HPDE6-E6E7 (cell line): ENCODE results near the gene HNRNPU.
"Not testable (repeated sequence)": the region's sequence is repeated elsewhere in the genome, so short reads cannot be mapped to it uniquely, and the experiment has no call there.

Source experiments
- DNase-seq: peaks from one replicate; pipeline ENCODE4 v3.0.0; 2011; ENCODE audit warnings: missing footprints; ENCODE audit errors: extremely low spot score

HNRNPU gene

DNA sequence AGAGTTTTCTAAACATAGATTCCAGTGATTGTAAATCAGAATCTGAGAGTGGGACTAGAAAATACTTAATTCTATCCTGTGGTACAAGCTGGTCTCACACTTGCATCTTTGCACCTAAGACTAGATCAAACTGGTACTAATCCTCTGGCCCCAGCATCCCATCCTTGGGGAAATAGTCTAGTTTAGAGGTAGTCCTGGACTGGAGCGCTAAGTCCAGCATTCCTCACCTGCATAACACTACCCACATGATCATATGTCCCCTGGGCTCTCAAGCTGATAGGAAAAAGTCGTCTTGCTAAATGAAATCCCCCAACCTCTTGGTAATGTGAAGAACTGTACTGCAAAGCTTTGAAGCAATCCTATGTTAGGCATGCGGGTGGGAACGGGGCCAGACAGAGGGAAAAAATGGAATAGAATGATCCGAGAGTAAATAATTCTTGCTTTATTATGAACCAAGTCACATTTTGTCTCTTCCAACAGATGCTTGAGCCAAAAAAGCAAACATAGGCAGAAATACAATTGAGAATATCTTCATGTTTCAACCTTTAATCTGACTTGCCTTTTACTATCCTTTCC lies 24.0 kb downstream of the HNRNPU start:
- DNase-seq: no peak

DNA sequence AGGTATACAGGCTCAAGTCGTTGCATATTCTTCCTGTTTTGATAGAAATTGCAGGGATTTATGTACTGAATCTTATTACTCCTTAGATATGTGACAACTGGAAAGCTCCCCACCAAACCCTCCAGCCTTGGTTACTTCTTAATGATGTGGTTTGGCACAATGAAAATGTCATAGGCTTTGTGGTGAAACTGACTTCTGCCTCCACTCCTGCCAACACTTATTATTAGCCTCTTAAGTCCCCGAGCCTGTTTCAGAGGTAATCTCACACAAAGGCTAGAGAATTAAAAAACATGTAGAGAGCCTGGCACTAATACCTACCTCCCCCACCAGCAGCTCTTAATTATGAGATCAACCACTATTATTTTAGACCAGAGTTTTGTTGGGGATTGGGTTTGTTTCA lies 24.7 kb downstream of the HNRNPU start:
- no peak for DNase-seq

DNA sequence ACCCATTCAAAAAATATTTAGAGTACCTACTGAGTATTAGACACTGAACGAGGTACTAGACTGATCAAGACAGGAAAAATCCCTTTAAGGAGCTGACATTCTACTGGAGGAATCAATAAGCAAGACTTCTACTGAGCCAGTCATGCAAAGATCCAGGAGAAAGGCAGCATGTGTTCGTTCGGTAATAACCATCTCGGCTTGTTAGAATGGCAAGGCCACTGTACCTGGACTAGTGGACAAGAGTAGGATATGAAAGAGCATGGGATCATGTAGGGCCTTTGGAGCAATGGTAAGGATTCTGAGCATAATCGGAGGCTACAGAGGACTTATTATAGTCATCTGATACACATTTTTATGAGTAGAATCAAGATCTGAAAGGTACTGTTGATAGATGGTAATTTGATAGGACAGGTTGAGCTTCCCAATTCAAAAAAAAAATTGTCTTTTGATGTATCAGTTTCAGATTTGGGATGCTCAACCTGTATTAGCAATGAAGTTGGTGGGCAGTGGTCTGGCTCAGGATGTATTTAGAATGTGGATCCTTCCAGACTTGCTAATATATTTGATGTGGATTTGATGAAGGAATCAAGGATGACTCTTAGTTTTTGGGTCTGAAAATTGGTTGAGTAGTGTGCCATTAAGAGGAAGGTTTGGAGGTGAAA lies 26.6 kb downstream of the HNRNPU start:
- no peak for DNase-seq

DNA sequence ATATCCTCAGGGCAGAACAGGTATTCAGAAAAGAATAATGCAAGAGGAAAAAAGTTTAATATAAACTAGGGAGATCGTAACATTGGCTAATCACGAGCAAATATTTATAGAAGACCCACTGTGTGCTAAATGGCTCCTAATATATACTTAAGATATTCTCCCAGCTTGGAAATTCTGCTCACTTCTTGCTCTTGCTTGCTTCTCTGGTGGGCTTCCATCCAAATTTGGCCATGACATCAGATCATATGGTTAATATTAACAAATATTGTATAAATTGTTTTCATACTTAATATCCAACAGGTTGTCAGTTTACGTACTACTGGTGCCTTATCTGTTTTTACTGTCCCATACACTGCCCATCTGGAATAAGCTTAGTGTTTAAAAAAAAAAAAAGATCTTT lies 27.8 kb downstream of the HNRNPU start:
- no peak for DNase-seq

DNA sequence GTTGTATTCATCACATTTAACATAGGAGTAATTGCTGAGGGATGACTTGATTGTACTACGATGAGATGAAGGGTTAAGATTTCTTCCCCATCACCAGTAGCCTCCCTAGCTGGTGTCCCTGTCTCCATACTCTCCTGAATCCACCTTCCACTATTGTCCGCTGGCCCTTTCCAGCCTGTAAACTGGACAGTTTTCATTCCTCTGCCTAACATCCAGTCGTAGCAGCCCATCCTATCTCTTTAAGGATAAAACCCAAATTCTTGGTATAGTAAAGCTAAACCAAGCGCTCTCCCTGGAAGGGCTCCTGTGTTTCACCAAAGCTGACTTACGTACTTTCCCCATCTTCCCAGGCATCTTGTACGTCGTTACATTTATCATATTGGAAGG lies 28.2 kb downstream of the HNRNPU start:
- peak; percentile 16 for DNase-seq

DNA sequence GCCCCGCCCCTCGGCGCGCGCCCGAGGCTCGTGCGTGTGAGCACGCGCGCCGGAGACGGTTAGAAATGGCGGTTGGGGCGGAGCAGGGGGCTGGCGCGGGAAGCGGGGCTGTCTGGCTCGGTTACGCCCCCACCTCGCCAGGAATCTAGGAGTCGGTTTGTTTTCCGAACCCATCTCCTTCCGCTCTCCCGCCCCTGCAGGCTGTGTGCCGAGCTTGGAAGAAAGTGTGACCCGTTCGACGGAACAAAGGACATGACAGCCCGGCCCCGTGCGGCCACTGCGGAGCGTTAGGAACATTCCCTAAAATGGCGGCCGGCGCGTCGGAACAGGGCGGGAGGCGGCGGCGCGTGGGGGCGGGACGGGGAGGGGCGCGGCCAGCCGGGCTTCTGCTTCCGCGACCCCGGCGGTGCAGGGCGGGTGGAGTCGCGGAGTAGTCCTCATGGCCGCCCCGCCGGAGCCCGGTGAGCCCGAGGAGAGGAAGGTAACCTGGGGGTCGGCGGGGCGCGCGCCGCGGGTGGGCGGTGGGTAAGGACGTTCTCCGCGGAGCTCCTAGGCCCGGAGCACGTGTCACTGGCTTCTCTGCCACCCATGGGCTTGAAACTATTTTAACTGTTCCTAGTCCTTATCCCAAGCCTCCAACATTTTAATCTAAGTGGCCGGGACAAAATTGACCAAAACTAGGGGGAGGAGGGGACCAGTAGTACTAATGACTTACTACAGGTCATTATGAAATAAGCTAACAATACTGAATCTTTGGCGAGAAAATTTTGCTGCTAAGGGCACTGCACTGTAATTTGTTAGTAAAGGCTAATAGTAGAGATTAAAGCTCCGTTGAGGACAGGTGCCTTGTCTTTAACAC lies 28.8 kb downstream of the HNRNPU start, which contains the start of gene COX20:
TSS of gene COX20 (plus strand) at position 383 of the 859 bp plus-strand sequence. CDS start at position 440, 57 bp downstream.
- peak; percentile 41 for DNase-seq

DNA sequence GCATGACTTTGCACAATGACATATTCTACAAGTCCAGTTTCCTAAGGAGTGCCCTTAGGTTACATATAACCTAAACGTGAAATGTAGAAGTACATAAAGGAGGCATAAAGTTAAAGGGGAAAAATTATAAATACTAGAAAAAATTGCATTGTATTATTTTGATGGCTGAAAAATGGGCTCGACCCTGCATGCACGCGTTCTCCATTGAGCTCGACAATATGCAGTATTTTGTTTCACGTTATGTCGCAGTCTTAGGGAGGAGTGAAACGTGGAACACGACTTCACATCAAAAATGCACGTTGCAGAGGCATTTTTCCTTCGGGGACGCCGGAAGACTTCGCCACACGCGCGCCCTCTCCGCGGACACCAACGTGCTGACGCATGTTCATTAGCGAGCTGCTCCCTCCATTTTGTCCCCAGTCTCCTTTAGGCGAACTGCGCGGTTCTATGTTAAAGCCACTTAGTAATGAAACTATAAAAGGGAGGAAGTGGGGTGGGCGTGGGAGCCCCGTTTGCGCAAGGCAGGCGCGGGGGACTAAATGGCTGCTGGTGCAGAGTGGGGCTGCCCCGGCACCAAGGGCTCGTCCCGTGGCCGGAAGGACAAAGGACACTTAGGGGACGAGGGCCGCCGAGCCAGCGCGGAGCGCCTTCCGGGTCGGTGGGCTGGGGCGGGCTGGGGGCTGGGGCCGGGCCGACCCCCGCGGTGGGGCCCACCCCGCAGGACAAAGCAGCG lies 29.6 kb downstream of the HNRNPU start:
- peak; percentile 53 for DNase-seq

DNA sequence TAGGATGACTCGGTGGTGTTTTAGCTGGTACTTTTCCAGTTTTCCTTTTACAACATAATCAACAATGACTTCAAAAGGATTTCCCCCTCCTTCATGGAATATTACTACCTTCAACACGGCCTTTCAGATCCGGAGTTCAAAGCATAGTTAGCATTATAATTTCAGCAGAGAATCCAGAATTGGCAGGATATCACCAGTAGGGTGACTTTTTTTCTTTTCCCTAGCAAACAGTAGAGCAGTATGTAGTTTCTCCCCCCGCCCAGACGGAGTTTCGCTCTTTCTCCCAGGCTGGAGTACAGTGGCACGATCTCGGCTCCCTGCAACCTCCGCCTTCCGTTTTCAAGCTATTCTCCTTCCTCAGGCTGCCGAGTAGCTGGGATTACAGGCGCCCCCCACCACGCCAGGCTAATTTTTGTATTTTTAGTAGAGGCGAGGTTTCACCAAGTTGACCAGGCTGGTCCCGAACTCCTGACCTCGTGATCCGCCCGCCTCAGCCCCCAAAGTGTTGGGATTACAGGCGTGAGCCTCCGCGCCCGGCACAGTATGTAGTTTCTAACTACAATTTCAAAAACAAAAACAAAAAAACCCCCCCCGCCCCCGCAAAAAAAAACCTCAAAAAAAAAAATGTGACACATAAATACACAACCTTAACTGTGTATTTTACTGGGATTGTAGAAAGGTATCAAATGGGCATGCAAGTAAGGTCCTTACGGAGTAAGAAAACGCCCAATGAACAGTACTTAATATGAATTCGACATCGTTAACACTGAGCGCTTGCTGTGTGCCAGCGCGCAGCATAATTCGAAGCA lies 30.4 kb downstream of the HNRNPU start:
- DNase-seq: peak; percentile 22

DNA sequence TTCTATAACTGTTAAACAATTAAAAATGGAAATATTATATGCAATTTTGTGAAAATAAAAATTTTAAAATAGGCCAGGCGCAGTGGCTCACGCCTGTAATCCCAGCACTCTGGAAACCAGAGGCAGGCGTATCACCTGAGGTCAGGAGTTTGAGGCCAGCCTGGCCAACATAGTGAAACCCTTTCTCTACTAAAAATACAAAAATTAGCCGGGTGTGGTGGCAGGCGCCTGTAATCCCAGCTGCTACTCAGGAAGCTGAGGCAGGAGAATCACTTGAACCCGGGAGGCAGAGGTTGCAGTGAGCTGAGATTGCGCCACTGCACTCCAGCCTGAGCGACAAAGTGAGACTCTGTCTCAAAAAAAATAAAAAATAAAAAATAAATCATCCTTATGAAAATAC lies 31.1 kb downstream of the HNRNPU start:
- not testable (repeated sequence) for DNase-seq

DNA sequence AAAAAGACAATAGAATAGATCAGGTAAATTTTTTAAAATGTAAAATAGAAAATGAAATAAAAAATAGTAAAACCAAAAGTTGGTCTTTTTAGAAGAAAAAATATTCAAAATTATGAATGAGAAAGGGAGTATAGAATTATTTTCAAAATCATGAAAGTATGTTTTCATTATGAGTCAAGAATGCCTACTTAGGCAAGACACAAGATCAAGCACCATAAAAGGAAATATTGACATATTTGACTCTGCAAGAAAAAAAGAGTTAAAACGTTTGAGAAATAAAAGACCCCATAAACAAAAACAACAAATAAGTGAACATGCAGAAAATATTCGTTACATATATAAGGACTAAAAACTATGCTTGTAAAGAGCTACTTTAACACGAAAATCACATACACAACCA lies 33.7 kb downstream of the HNRNPU start:
- no peak for DNase-seq

DNA sequence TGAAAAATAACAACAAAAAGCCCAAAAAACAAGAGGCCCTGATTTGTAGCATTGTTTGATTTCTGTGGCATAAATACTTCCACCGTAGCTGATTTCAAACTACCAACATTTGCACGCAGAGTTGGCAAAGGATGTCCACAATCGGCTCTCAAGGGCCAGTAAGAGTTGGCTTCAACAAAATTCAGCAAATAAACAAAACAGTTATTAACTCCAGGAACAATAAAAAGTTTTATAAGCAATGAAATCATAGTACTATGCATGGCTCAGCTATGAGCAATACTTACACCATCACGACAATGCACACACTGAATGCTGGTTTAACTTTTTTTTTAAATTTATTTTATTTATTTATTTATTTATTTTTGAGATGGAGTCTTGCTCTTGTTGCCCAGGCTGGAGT lies 37.6 kb downstream of the HNRNPU start:
- DNase-seq: no peak

DNA sequence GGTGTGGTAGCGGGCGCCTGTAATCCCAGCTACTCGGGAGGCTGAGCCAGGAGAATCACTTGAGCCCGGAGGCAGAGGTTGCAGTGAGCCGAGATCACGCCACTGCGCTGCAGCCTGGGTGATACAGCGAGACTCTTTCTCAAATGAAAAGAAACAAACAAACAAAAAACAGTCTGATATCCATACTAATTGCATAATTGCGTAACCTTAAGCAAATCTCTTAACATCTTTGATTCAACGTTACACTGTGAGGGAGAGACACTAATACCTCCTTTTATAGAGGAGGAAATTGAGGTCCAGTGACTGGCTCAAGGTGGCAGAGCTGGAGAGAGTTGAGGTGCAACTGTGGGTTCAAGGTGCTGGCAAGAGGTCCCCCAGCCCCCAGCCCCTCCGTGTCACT lies 41.5 kb downstream of the HNRNPU start:
- DNase-seq: no peak

DNA sequence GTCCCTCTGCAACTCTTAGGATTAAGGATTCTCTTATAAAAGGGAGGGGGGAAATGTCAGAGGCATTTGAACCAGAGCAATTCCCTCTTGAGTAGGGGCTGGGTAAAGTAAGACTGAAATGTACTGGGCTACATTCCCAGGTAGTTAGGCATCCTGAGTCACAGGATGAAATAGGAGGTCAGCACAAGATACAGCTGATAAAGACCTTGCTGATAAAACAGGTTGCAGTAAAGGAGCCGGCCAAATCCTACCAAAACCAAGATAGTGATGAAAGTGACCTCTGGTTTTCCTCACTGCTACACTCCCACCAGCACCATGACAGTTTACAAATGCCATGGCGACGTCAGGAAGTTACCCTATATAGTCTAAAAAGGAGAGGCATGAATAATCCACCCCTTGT lies 43.2 kb downstream of the HNRNPU start:
- no peak for DNase-seq

DNA sequence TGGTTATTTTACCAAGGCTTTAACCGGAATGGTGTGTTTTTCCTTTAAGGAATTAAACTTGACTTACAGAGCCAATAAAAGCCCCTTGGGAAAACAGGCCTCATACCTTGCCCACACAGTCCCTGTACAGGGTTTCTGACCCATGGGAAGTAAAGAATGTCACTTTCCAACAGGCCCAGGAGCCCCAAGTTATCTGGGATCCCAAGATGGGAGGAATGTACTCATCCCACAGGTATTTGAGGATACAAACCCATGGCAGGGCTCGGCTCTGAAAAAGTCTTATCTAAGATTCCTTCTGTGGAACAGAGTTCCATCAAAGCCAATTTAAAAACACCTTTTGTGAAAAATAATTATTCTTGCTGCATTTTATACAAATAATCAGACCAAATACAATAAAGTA lies 44.2 kb downstream of the HNRNPU start:
- DNase-seq: no peak

DNA sequence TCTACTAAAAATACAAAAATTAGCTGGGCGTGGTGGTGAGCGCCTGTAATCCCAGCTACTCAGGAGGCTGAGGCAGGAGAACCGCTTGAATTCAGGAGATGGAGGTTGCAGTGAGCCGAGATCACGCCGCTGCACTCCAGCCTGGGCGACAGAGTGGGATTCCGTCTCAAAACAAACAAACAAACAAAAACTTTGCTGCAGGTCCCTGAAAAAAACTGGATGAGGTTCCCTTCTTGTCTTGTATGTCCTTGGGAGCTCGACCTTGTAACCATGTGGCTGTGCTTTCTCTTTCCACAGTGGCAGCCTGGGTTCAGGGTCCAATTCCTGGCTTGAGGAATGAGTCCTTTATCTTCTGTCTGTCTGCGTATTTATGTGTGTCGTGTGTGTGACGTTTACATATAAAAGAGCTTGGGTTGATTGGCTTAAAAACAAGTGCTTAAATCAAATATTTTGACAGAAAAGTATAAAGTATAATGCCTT lies 46.9 kb downstream of the HNRNPU start:
- DNase-seq: no peak

DNA sequence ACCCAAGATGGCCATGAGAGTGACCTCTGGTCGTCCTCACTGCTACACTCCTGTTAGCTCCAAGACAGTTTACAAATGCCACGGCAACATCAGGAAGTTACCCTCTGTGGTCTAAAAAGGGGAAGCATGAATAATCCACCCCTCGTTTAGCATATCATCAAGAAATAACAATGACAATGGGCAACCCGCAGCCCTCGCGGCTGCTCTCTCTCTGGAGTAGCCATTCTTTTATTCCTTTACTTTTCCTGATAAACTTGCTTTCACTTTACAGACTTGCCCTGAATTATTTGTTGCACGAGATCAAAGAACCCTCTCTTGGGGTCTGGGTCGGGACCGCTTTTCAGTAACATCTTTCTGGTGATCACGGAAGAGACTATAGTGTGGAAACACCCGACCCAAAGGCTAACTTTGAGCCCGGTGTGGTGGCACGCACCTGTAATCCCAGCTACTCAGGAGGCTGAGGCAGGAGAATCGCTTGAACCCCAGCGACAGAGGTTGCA lies 48.7 kb downstream of the HNRNPU start:
- no peak for DNase-seq

DNA sequence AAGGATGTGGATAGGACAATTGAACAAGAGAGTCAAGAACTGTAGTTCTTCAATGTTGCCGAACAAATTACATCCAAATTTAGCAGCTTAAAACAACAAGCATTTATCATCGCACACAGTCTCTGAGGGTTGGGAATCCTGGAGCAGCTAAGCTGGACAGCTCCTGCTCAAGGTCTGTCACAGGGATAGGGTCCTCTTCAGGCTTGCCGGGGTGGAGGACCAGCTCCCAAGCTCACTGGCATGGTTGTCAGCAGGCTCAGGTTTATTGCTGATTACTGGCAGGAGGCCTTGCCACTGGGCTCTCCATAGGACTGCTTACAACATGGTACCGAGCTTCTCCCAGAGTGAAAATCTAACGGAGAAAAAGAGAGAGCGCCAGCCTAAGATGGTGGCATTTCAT lies 51.0 kb downstream of the HNRNPU start:
- DNase-seq: no peak

DNA sequence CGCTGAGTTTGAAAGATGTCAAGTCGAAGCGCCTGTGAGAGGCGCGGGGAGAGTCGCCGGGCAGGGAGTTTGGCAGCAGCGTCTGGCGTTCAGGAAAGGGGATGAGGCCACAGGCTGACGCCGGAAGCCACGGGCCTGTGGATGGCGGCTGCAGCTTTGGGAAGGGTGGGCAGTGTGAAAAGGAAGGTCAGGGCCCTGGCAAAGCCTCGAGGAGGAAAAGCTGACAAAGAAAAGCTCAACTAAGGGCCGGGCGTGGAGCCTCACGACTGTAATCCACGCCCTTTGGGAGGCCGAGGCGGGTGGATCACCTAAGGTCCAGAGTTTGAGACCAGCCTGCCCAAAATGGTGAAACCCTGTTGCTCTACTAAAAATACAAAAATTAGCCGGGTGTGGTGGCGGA lies 54.1 kb downstream of the HNRNPU start:
- DNase-seq: no peak

DNA sequence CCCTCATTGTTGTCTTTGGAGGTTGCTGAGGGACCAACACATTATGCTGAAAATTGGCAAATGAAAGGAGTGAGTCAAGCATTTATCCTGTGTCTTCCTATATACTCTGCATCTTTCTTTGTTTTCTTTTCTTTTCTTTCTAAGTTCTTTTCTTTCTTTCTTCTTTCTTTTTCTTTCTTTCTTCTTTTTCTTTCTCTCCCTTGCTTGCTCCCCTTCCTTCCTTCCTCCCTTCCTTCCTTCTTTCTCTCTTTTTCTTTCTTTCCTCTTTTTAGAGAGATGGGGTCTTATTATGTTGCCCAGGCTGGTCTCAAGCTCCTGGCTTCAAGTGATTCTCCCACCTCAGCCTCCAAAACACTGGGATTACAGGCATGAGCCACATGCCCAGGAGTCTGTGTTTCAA lies 57.2 kb downstream of the HNRNPU start:
- no peak for DNase-seq

DNA sequence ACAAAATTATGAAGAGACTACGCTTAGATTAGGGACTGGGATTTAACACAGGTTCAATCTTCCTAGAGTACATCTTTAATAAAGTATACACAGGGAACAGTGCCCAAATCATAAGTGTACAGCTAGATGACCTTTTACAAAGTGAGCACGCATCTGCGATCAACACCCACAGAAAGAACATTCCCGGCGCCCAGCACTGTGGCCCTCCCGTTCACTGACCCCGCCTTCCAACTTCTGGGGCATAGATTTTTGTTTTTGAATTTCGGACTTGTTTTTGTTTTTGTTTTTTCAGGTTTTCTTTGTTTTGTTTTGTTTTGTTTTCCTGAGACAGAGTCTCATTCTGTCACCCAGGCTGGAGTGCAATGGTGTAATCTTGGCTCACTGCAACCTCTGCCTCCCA lies 59.5 kb downstream of the HNRNPU start:
- DNase-seq: no peak
